ENCODE data around the gene GCK. TPM values are rescaled to one million over a fixed set of nuclear protein-coding genes. Genes with fewer than 3 reads are reported as not detected.

GCK gene
- total and polyA plus RNA-seq, 2 donors (not counting 3 experiments of a cell fraction or from before 2014, with no cell fraction given), result 0.17 to 0.51 TPM

GRCh38 chr7:44222776-44223261 is 33.6 kb upstream of the GCK start:
- TF ChIP-seq POLR2AphosphoS5 (IDR thresholded peaks at IDR 0.05; ENCODE audit: insufficient read depth, low read depth, low read length) (no peak), MAX (IDR thresholded peaks at IDR 0.05; ENCODE audit: insufficient read depth, insufficient read length) (no peak), JUN (IDR thresholded peaks at IDR 0.05; ENCODE audit: borderline replicate concordance, insufficient read depth, insufficient read length, low read depth) (no peak), EZH2 (IDR thresholded peaks at IDR 0.05; ENCODE audit: borderline replicate concordance, low read depth, low read length, severe bottlenecking) (no peak), CTCF (IDR thresholded peaks at IDR 0.05; ENCODE audit: extremely low read depth in 1 of 2, insufficient read depth in 1 of 2, low read depth in 1 of 2, low read length in 2 of 2) (no peak), POLR2A (IDR thresholded peaks at IDR 0.05; ENCODE audit: low read depth, low read length) (no peak), GATA2 (IDR thresholded peaks at IDR 0.05; ENCODE audit: insufficient read depth, insufficient read length, low read depth, low read length) (no peak), MYC (IDR thresholded peaks at IDR 0.05; ENCODE audit: low read depth, low read length) (no peak), FOS (IDR thresholded peaks at IDR 0.05; ENCODE audit: borderline replicate concordance, insufficient read depth, low read length) (no peak)
- no peak overlapping the region for H3K4me3 ChIP-seq (replicated peaks in 1 of 3; ENCODE audit: insufficient read depth in 1 of 3, low read depth in 1 of 3, low read length in 3 of 3)
- intact Hi-C loops (cut with micrococcal nuclease), result no loop called here
- H3K36me3 ChIP-seq (ENCODE audit: control insufficient read depth in 2 of 2, extremely low read depth in 1 of 2, insufficient read depth in 2 of 2, low read length in 2 of 2), result no peaks in the 10 kb centered on the region
- dilution Hi-C loops (cut with MboI; ENCODE audit: extremely low pct_ligation_motif_present, low sequenced_read_pairs), result no loop called here
- no peaks in the 10 kb centered on the region for H3K4me1 ChIP-seq (ENCODE audit: control insufficient read depth, extremely low read depth, insufficient read depth, low read length)
- H3K9me3 ChIP-seq (replicated peaks; ENCODE audit: control insufficient read depth, insufficient read depth, low read length), result no peaks in the 10 kb centered on the region
- ChIA-PET CTCF (interaction anchor here (1.5 kb wide), 1 partner anchor 18 kb away, joined by 8 read pairs; no protein-coding TSS in a partner anchor), POLR2A (no interaction called here)
- no peak overlapping the region for H3K27ac ChIP-seq (ENCODE audit: insufficient read depth, low read depth, low read length)
- H3K9me1 ChIP-seq (replicated peaks; ENCODE audit: control insufficient read depth, extremely low read depth, insufficient read depth, low read length), result no peaks in the 10 kb centered on the region
- H3K4me2 ChIP-seq (ENCODE audit: insufficient read depth, low read length), result no peak overlapping the region
- no TSS peak for BruUV-seq (replicated peaks)
- no peak for FAIRE-seq
- no peaks in the 10 kb centered on the region for H3K27me3 ChIP-seq (ENCODE audit: control insufficient read depth in 2 of 2, insufficient read depth in 2 of 2, low read length in 2 of 2)
- no peaks in the 10 kb centered on the region for H4K20me1 ChIP-seq (replicated peaks; ENCODE audit: control insufficient read depth, extremely low read depth, insufficient read depth, low read length)
- no peak overlapping the region for H2AFZ ChIP-seq (ENCODE audit: low read depth, low read length)
- no peaks in the 10 kb centered on the region for H3K79me2 ChIP-seq (ENCODE audit: control insufficient read depth, insufficient read depth, low read length)
- no peak for DNase-seq (ENCODE audit: low read depth, low spot score)
- H3K9ac ChIP-seq (replicated peaks; ENCODE audit: extremely low read depth, insufficient read depth, low read length), result no peak overlapping the region
